GM18502 (cell line): Measurements from ENCODE around the gene MITD1.
"Not testable (repeated sequence)": the region's sequence is repeated elsewhere in the genome, so short reads cannot be mapped to it uniquely, and the experiment has no call there.

ENCODE experiments used
- ATAC-seq: cut with Tn5 transposase; IDR thresholded peaks from one replicate; pipeline ENCODE4 v1.9.1; 2021; ENCODE audit warnings: mild to moderate bottlenecking; ENCODE audit not compliant: unreplicated experiment, poor library complexity

MITD1 gene

DNA sequence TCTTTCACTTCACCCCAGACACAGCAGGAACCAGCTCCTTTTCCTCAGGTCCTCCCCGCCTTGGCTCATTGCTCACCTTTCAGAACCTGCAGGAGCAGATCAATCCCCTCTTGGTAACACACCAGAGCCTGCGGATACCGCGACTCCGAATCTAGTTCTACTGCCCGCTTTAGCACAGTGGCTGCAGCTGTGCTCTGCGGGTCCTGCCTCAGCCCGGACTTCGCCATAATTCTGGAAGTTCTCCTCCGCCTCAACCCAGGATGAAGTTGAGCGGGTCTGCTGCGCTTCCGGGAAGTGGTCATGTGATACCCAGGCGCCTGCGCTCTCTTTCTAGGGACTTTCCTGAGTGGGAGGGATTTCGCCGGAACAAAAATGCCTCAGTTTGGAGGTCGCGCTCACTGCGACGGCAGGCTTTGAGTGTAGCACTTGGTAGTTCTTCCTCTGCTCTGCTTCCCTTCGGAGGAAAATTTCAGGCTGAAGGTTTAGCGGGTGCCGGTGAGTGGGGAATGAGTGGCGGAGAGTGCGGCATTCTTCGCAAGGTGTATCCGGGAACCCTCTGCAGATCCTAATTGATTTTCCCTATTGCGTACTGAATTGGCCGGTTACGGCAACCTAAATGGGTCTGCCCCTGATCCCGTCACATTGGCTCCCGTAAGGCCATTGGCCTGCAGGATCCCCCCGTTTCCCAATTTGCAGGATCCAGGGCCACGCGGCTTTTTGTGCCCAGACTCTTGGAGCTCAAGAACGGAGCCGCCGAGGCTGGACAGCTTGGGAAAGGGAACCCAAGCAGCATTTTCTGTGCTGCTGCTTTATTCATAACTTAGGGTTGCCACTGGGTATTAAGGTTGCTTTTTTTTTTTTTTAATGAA is at the start of gene MITD1, which contains the start of gene MRPL30:
Gene MITD1 (minus strand): TSS at position 304 of the 869 bp plus-strand sequence. CDS start 77 bp downstream, at position 227.
Gene MRPL30 (plus strand): TSS at position 430 of the 869 bp plus-strand sequence. CDS start 5,020 bp downstream, outside the sequence.
- peak; percentile 93 for ATAC-seq

- ATAC-seq: no peak
Observed at GRCh38 chr2:99217929-99218501, 37.2 kb upstream of the MITD1 start.

DNA sequence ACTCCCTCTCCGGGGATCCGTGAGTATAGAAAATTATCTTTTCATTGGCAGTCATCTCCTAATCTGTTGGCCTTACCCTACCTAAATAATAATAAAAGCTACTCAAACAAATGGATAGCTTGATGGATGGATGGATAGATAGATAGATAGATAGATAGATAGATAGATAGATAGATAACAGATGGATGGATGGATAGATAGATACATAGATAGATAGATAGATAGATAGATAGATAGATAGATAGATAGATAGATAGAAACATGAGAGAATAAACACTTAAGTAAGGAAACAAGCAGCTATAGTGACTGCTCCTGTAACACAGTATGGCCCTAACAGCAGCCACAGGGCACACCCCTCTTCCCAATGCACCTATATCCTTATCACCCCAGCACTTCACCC is 35.2 kb upstream of the MITD1 start:
- ATAC-seq: no peak

DNA sequence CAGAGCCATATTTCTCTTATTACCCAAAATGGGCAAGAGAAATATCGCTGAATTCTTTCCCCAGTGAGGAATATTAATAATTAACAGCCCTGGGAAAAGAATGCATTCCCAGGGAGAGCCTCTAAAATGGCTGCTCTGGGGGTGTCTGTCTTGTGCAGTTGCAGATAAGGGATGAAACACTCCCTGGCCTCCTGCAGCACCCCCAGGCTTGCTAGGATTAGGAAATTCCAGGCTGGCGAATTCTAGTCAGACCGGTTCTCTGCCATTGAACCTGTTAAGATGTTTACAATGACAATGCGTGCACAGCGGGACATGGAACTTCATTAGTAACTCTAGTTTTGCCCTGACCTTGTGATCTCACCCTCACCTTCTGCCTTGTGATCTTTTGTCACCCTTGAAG is 24.6 kb upstream of the MITD1 start:
- no peak for ATAC-seq

DNA sequence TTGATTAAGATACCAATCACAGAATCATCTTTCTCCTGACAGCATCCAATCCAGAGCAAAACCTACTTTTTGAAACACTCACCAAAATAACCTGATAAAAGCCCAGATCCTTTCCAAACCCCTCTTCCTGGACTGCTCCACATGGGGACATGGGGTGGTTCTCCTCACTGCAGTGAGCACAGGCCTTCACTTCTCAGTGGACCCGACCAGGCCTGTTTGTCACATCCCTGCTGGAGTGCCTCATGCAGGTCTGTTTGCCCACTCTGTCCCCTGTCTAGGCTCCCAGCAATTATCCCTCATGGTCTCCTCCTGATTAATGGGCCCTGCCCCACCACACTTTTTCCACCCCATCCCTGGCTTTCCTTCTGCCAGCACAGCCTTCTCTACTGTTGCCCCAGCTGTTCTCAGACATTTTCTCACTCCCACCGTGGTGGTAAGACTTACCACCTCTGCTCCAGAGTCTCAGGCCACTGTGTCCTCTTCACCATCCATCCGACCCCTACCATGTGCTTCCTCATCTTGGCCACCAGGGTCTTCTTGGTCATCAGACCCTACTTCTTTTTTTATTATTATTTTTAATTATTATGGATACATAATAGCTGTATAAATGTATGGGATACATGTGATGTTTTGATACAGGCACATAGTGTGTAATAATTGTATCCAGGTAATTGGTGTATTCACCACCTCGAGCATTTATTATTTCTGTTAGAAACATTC is 21.3 kb upstream of the MITD1 start:
- ATAC-seq: no peak

DNA sequence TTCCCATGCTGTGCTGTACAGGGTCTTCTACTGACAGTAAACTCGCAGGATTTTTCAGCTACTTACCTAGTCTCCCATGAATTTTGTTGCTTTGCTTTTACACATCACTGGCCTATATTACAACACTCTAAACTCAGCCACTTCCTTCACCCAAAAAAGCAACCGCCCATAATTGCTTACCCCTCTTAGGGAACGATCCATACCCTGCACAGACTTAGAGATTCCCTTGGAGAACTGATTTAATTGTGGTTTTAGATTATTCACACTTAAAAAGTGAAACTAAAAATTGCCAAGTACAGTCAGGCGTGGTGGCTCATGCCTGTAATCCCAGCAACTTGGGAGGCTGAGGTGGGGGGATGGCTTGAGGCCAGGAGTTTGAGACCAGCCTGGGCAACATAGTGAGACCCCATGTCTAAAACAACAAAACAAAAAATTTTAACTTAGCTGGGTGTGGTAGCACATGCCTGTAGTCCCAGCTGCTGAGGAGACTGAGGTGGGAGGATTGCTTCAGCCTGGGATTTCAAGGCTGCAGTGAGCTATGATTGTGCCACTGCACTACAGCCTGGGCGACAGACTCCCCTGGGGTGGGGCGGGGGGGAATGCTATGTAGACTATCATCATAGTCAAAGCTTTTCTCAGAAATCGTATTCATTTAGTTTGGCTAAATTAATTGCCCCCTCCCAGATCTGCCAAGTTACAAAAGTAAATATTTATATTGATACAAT is 19.4 kb upstream of the MITD1 start:
- no peak for ATAC-seq

- ATAC-seq: no peak
Observed at GRCh38 chr2:99198103-99198841, 17.4 kb upstream of the MITD1 start.

- ATAC-seq: not testable (repeated sequence)
Observed at GRCh38 chr2:99192364-99192763, 11.5 kb upstream of the MITD1 start.

GRCh38 chr2:99190548-99190947 is 9.7 kb upstream of the MITD1 start:
- no peak for ATAC-seq

DNA sequence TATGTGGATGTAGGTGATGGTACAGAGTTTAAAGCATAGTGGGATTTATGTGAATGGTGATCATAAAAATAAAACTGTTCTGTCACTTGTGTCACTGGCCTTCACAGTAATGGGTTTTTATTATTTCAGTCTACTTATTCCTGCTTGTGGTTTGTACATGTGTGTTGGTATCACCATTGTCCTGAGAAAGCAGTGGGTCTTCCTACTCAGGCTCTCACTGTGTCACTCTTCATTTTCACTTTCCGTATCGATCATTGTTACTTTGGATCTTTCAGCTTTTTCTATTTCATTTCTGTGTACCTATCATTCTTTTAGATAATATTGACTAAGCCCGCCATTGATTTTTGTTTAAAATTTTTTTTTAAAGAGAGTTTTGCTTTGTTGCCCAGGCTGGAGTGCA is 7.5 kb upstream of the MITD1 start:
- ATAC-seq: no peak

DNA sequence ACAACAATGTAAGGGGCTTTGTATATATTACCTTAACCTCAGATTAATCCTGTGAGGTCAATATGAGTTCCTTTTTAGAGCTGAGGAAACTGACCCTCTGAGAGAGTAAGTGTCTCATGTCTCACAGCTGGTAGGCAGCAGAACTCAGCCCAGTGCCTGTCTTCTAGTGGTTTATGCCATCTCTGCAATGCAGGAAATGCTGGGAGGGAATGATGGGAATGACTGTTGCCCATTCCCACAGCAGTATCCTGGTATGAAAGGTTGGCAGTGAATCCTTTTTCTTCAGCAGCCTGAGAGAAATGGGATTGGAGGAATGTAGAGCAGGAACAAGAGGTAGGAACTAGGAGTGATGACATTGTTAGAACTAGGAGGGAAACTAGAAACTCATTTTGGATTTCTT is 6.2 kb upstream of the MITD1 start:
- no peak for ATAC-seq

- no peak for ATAC-seq
Observed at GRCh38 chr2:99184811-99185210, 4.0 kb upstream of the MITD1 start.

DNA sequence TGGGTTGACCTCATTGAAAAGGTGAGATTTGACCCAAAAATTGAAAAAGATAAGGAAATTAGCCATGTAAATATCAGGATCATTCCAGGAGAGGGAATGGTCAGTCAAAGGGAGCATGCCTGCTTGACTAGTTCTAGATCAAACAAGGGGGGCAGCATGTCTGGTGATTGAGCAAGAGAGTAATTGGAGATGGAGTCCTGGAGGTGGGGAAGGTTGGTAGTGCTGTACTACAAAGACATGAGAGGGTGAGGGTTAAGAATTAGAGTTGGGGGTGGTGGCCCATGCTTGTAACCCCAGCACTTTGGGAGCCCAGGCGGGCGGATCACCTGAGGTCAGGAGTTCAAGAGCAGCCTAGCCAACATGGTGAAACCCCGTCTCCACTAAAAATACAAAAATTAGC is 2.2 kb upstream of the MITD1 start:
- ATAC-seq: no peak

GRCh38 chr2:99181624-99182000 is 754 bp upstream of the MITD1 start:
- ATAC-seq: no peak

GRCh38 chr2:99171377-99172140 is 9.3 kb downstream of the MITD1 start:
- no peak for ATAC-seq

- ATAC-seq: no peak
Observed at GRCh38 chr2:99169534-99169933, 11.3 kb downstream of the MITD1 start.

- no peak for ATAC-seq
Observed at GRCh38 chr2:99166218-99166617, 14.6 kb downstream of the MITD1 start.

- ATAC-seq: no peak
Observed at GRCh38 chr2:99159594-99159993, 21.3 kb downstream of the MITD1 start.

DNA sequence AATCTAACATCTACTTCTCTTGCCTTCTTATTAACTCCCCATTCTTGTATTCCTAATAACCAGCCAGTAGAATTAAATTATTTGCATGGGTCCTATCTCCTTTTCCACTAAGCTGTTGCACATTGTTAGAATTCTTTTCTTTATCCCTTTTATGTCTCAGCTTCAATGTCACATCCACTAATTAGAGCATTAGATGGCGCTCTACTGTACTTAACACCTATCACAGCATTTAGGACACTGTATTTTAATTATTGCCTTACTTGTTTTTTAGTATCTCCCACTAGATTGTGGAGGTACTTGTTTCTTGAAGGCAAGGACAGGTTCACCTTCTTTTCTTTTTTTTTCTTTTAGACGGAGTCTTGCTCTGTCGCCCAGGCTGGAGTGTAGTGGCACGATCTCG is 22.3 kb downstream of the MITD1 start:
- no peak for ATAC-seq
